ENCODE measurements around the gene MSX1.

DNA sequence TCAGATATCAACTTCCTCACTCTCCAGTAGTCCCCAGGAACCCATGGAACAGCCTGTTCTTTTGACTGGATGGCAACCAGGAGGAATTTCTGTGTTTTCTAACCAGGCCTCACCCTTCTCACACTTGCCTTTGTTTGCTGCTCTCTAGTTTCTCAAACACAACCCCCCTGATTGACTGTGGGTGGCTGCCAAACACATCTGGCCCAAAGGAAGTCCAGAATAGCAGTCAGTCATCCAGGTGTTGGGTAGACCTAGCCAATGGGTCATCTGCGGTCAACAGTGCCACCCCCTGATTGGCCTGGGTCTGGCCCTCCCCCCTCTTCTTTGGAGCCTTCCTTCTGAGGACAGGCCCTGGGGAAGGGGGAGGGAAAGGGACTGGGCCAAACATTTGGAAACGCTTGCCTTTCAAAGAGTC lies 53.7 kb downstream of the MSX1 start:
- TF ChIP-seq POLR2A (IDR thresholded peaks at IDR 0.05; ENCODE audit: borderline replicate concordance, extremely low read depth, insufficient read depth, insufficient read length) (no peak), FOSL1 (IDR thresholded peaks at IDR 0.05; ENCODE audit: low read depth) (no peak), EZH2 (IDR thresholded peaks at IDR 0.05) (no peak), SRF (IDR thresholded peaks at IDR 0.05; ENCODE audit: low read depth) (no peak), ZNF274 (IDR thresholded peaks at IDR 0.05; ENCODE audit: low read depth, low read length) (no peak), ELF1 (IDR thresholded peaks at IDR 0.05; ENCODE audit: borderline replicate concordance, low read depth) (no peak), POLR2AphosphoS5 (IDR thresholded peaks at IDR 0.05; ENCODE audit: low read depth, low read length) (no peak)
- TF ChIP-seq, protein P1, sequence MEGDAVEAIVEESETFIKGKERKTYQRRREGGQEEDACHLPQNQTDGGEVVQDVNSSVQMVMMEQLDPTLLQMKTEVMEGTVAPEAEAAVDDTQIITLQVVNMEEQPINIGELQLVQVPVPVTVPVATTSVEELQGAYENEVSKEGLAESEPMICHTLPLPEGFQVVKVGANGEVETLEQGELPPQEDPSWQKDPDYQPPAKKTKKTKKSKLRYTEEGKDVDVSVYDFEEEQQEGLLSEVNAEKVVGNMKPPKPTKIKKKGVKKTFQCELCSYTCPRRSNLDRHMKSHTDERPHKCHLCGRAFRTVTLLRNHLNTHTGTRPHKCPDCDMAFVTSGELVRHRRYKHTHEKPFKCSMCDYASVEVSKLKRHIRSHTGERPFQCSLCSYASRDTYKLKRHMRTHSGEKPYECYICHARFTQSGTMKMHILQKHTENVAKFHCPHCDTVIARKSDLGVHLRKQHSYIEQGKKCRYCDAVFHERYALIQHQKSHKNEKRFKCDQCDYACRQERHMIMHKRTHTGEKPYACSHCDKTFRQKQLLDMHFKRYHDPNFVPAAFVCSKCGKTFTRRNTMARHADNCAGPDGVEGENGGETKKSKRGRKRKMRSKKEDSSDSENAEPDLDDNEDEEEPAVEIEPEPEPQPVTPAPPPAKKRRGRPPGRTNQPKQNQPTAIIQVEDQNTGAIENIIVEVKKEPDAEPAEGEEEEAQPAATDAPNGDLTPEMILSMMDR (IDR thresholded peaks at IDR 0.05 in 2 of 3, conservative IDR thresholded peaks at IDR 0.05 in 1 of 3; ENCODE audit: borderline replicate concordance in 1 of 3, insufficient read depth in 1 of 3, low read depth in 2 of 3, low read length in 2 of 3), result no peak

Data from HCT116 (cell line).